Transverse colon (tissue), 4 donors: ENCODE measurements around the gene LMF1. TPM values are rescaled to one million over a fixed set of nuclear protein-coding genes. Genes with fewer than 3 reads are reported as not detected.

ENCODE experiments used
- DNase-seq: peaks from one replicate; pipeline ENCODE4 v3.0.0-alpha.2; 2019
- H3K27ac ChIP-seq, 4 donors: fragments of 200-600 bp; sonication (generic); 2 replicates each; pipeline ENCODE4 v1.5.1; 2016 to 2018; ENCODE audit warnings: inconsistent platforms in 4 of 4
- H3K27me3 ChIP-seq: fragments of 200-600 bp; sonication (generic); 2 replicates; pipeline ENCODE4 v1.5.1; 2017; ENCODE audit warnings: inconsistent platforms
- H3K36me3 ChIP-seq, 4 donors: fragments of 200-600 bp; sonication (generic); 2 replicates each; pipeline ENCODE4 v1.5.1; 2017 to 2019; ENCODE audit warnings: inconsistent platforms in 4 of 4
- H3K4me1 ChIP-seq, 4 donors: fragments of 200-600 bp; sonication (generic); 2 replicates each; pipeline ENCODE4 v1.5.1; 2017 to 2020; ENCODE audit warnings: inconsistent platforms in 4 of 4
- H3K4me3 ChIP-seq, 4 donors: fragments of 200-600 bp; sonication (generic); 1 replicate in 1 of 4; 2 replicates in 3 of 4; pipeline versions ENCODE4 v1.5.1 to v1.6.1; 2017 to 2019; ENCODE audit warnings: inconsistent platforms in 4 of 4
- H3K9me3 ChIP-seq, 2 donors: fragments of 200-600 bp; sonication (generic); 2 replicates each; pipeline ENCODE4 v1.5.1; 2017 to 2019; ENCODE audit warnings: inconsistent platforms in 2 of 2
- CTCF ChIP-seq, 5 experiments: fragments of 200-600 bp in 3 of 5; fragments of 450-650 bp in 2 of 5; sonication (generic) in 3 of 5; IDR thresholded peaks; 1 replicate in 2 of 5; 2 replicates in 3 of 5; pipeline ENCODE4 v1.5.1; 2016 to 2017; ENCODE audit warnings: antibody characterized with exemption in 5 of 5, inconsistent platforms in 3 of 5, mild to moderate bottlenecking in 2 of 5, moderate library complexity in 1 of 5
- EP300 ChIP-seq: sonication (generic); formaldehyde crosslinking; IDR thresholded peaks from one replicate; pipeline ENCODE4 v1.6.1; 2017; ENCODE audit warnings: antibody characterized with exemption, low read depth
- POLR2A ChIP-seq: fragments of 450-650 bp; IDR thresholded peaks from one replicate; pipeline ENCODE4 v1.6.1; 2016; ENCODE audit warnings: antibody characterized with exemption, mild to moderate bottlenecking, moderate library complexity
- POLR2AphosphoS5 ChIP-seq, 3 donors: sonication (generic); formaldehyde crosslinking; IDR thresholded peaks; one replicate each; pipeline ENCODE4 v1.6.1; 2016; ENCODE audit warnings: antibody characterized with exemption in 3 of 3
- WGBS, 2 donors: methylation state at CpG; one replicate each; pipeline ENCODE4 v1.1.5; 2018; ENCODE audit warnings: low coverage in 1 of 2; 5-methylcytosine and 5-hydroxymethylcytosine counted together
- in situ Hi-C, 4 donors: fragments of 200-750 bp; cut with MboI; loops; one replicate each; pipeline versions ENCODE4 v1.15.0 to v1.15.1; 2017; ENCODE audit warnings: low sequenced_read_pairs in 3 of 4, low pct_ligation_motif_present in 1 of 4, low pct_unique_long_range_greater_than_20kb in 1 of 4
- intact Hi-C: fragments of 100-400 bp; cut with DNase I; formaldehyde crosslinking; loops from one replicate; pipeline ENCODE4 v1.15.1; 2023; ENCODE audit warnings: low total_unique reads
- total RNA-seq, 4 donors: library from RNA; depleted of rRNA; stranded (reverse); fragments of >200 nt; gene quantifications; one replicate each; pipeline ENCODE4 v1.1.0, GENCODE V29; 2016

Gene LMF1
- total RNA-seq, 4 donors from 2014 or later: 15.9 to 34.8 (median 19.6) TPM

DNA sequence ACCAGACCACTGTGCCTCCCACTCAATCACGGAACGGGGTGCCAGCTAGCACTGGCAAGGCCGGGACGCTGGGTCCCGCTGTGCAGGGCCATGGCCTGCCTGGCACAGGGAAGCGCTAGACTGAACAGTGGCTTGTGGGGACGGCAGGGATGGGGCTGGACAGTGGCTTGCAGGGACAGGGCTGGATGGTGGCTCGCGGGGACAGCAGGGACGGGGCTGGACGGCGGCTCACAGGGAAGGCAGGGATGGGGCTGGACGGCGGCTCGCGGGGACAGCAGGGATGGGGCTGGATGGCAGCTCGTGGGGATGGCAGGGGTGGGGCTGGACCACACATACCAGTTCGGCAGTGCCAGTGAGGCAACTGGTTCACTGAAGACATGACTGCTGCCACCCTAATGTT is 32.6 kb downstream of the LMF1 start:
- intact Hi-C loops (no loop called here), in situ Hi-C loops (no loop called here)
- Histone ChIP-seq H3K36me3 (peaks cover 0 to 6% (median 0%) of the 10 kb centered on the region in 4 donors), H3K4me3 (no peak overlapping the region), H3K4me1 (no peaks in the 10 kb centered on the region), H3K27me3 (no peaks in the 10 kb centered on the region), H3K9me3 (peaks cover 11 to 16% of the 10 kb centered on the region in 2 donors), H3K27ac (no peak overlapping the region)
- 94% methylated on average over 18 of the region's 18 CpGs; no CpG with 5 or more reads in 1 of the 2 donors for WGBS, 2 donors
- TF ChIP-seq POLR2A (no peak), POLR2AphosphoS5 (IDR thresholded peaks at IDR 0.05) (no peak), EP300 (no peak), CTCF (IDR thresholded peaks at IDR 0.05) (no peak)
- no peak for DNase-seq

GRCh38 chr16:937723-938122 is 33.1 kb downstream of the LMF1 start:
- in situ Hi-C loops: no loop called here
- no peak for DNase-seq
- Histone ChIP-seq H3K27me3 (no peaks in the 10 kb centered on the region), H3K27ac (no peak overlapping the region), H3K4me3 (no peak overlapping the region), H3K36me3 (peaks cover 0 to 6% (median 0%) of the 10 kb centered on the region in 4 donors), H3K4me1 (no peaks in the 10 kb centered on the region), H3K9me3 (peaks cover 10 to 15% of the 10 kb centered on the region in 2 donors)
- TF ChIP-seq POLR2A: no peak
- no peak for TF ChIP-seq EP300
- TF ChIP-seq POLR2AphosphoS5 (IDR thresholded peaks at IDR 0.05): no peak
- TF ChIP-seq CTCF (IDR thresholded peaks at IDR 0.05): no peak
- intact Hi-C loops: no loop called here
- 38 to 79% methylated on average over 2 to 6 of the region's 6 CpGs for WGBS, 2 donors

DNA sequence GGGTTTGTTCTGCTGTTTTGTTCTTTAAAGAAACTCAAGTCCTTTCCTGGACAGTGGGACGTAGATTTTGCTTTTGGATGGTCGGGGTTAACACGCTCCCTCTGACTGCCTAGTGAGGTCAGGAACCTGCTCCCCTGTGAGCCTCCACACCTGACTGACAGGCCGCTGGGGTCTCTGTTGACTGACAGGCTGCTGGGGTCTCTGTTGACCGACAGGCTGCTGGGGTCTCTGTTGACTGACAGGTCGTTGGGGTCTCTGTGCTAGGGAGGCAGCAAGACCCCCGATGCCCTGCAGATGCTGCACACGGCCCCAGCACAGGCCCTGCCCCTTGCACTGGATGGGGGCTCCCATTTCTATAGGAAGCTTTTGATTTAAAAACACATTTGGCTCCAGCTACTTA is 33.5 kb downstream of the LMF1 start:
- 87 to 90% methylated on average over 3 to 8 of the region's 8 CpGs for WGBS, 2 donors
- in situ Hi-C loops: no loop called here
- intact Hi-C loops: no loop called here
- Histone ChIP-seq H3K27ac (no peak overlapping the region), H3K4me1 (no peaks in the 10 kb centered on the region), H3K9me3 (peaks cover 6 to 11% of the 10 kb centered on the region in 2 donors), H3K36me3 (peaks cover 0 to 6% (median 0%) of the 10 kb centered on the region in 4 donors), H3K27me3 (no peaks in the 10 kb centered on the region), H3K4me3 (no peak overlapping the region)
- TF ChIP-seq POLR2A: no peak
- no peak for TF ChIP-seq POLR2AphosphoS5 (IDR thresholded peaks at IDR 0.05)
- no peak for TF ChIP-seq EP300
- TF ChIP-seq CTCF (IDR thresholded peaks at IDR 0.05): no peak
- no peak for DNase-seq

DNA sequence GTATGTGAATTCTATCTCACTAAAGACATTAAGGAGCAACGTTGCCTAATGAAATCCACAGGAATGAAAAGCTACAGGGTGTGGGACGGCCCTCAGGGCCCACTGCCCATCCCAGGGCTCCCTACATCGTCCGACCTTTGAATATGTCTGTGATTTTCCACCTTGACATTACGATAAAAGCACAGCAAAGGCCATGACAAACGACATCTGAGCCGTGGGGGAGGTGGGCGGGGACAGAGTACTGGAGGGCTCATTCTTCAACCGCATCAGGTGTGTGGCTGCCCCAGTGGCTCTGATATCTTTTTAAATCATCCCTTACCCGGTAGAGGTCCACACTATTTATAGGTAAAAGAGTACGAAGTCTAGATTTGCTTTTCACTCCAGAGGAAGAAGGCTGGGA is 35.1 kb downstream of the LMF1 start:
- in situ Hi-C loops: no loop called here
- peaks cover 0 to 4% (median 2%) of the 10 kb centered on the region in 4 donors for H3K36me3 ChIP-seq

DNA sequence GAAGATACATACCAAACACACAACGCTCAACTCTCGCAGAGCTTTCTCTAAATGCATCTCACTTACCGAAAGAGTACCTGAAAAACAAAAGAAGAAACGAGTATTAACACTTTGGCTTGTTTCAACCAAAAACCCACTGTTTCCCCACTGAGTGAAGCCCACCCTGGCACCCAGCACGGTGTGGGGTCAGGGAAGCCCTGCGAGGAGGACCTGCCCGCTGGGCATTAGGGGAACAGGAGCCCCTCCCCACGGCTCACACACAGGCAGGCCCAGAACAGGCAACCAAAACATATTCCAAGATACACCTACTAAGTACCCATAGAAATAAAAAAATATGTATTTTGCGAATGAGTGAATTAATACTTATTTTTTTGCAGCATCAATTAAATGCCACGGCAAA is 36.6 kb downstream of the LMF1 start:
- Histone ChIP-seq H3K27me3 (no peaks in the 10 kb centered on the region), H3K4me3 (no peak overlapping the region), H3K36me3 (peaks cover 0 to 4% (median 0%) of the 10 kb centered on the region in 4 donors), H3K9me3 (no peaks in the 10 kb centered on the region), H3K27ac (no peak overlapping the region), H3K4me1 (no peaks in the 10 kb centered on the region)
- TF ChIP-seq EP300: no peak
- no peak for TF ChIP-seq POLR2AphosphoS5 (IDR thresholded peaks at IDR 0.05)
- no peak for TF ChIP-seq CTCF (IDR thresholded peaks at IDR 0.05)
- TF ChIP-seq POLR2A: no peak
- DNase-seq: no peak
- in situ Hi-C loops: no loop called here
- WGBS, 2 donors: 89 to 94% methylated on average over 10 of the region's 10 CpGs
- intact Hi-C loops: no loop called here

More for the DNA sequence above, 35.1 kb downstream of the LMF1 start:
- Histone ChIP-seq H3K4me3 (no peak overlapping the region), H3K4me1 (no peaks in the 10 kb centered on the region), H3K27me3 (no peaks in the 10 kb centered on the region), H3K9me3 (no peaks in the 10 kb centered on the region), H3K27ac (no peak overlapping the region)
- TF ChIP-seq POLR2AphosphoS5 (IDR thresholded peaks at IDR 0.05): no peak
- intact Hi-C loops: no loop called here
- 78 to 90% methylated on average over 3 to 11 of the region's 11 CpGs for WGBS, 2 donors
- no peak for DNase-seq
